ENCODE measurements around the gene GATC.

The GATC gene

GRCh38 chr12:120475643-120476042 is 29.4 kb downstream of the GATC start:
- Histone ChIP-seq H2BK5ac (ENCODE audit: low read depth, low read length, poor library complexity, severe bottlenecking) (no peak overlapping the region), H2AK5ac (ENCODE audit: low read length, severe bottlenecking) (no peak overlapping the region), H4K91ac (ENCODE audit: low read length) (no peak overlapping the region), H3K4me1 (ENCODE audit: control insufficient read depth, insufficient read depth, low read depth, low read length) (peaks cover 2% of the 10 kb centered on the region), H3K9me3 (ENCODE audit: control insufficient read depth, low read length) (no peaks in the 10 kb centered on the region), H4K8ac (ENCODE audit: low read length) (no peak overlapping the region), H3K4ac (ENCODE audit: low read depth in 1 of 2, low read length in 2 of 2) (no peak overlapping the region), H3K27ac (ENCODE audit: low read length, poor library complexity, severe bottlenecking) (no peak overlapping the region), H3K27me3 (ENCODE audit: control insufficient read depth in 1 of 2, insufficient read depth in 1 of 2, low read length in 2 of 2) (no peaks in the 10 kb centered on the region), H3K36me3 (ENCODE audit: control insufficient read depth in 1 of 2, insufficient read depth in 2 of 2, low read depth in 1 of 2, low read length in 2 of 2) (no peaks in the 10 kb centered on the region), H3K23ac (ENCODE audit: low read length in 2 of 2) (no peak overlapping the region), H2AFZ (ENCODE audit: low read depth, low read length) (no peak overlapping the region), H2BK12ac (ENCODE audit: low read length in 2 of 2) (no peak overlapping the region), H3K4me2 (ENCODE audit: low read length, poor library complexity, severe bottlenecking) (no peak overlapping the region), H3K14ac (ENCODE audit: low read length in 2 of 2) (no peak overlapping the region), H2BK120ac (ENCODE audit: low read depth, low read length) (no peak overlapping the region), H2BK15ac (ENCODE audit: low read depth, poor library complexity, severe bottlenecking) (no peak overlapping the region), H3K79me1 (replicated peaks; ENCODE audit: low read length, poor library complexity, severe bottlenecking) (peaks cover 21% of the 10 kb centered on the region), H3K9ac (ENCODE audit: low read length) (no peak overlapping the region), H3K18ac (ENCODE audit: low read depth in 1 of 2, low read length in 2 of 2) (no peak overlapping the region), H3K4me3 (ENCODE audit: insufficient read depth in 1 of 2, low read depth in 1 of 2, low read length in 2 of 2) (no peak overlapping the region)
- no peak for DNase-seq
- WGBS, result no CpG with 5 or more reads among the region's 1 CpG

- no peak overlapping the region for H2BK15ac ChIP-seq (ENCODE audit: low read depth, poor library complexity, severe bottlenecking)
- H2BK5ac ChIP-seq (ENCODE audit: low read depth, low read length, poor library complexity, severe bottlenecking), result no peak overlapping the region
- H3K18ac ChIP-seq (ENCODE audit: low read depth in 1 of 2, low read length in 2 of 2), result no peak overlapping the region
- H2AK5ac ChIP-seq (ENCODE audit: low read length, severe bottlenecking), result no peak overlapping the region
- no peak overlapping the region for H3K4me2 ChIP-seq (ENCODE audit: low read length, poor library complexity, severe bottlenecking)
- DNase-seq, result no peak
- H2AFZ ChIP-seq (ENCODE audit: low read depth, low read length), result no peak overlapping the region
- no peak overlapping the region for H3K23ac ChIP-seq (ENCODE audit: low read length in 2 of 2)
- H3K4me1 ChIP-seq (ENCODE audit: control insufficient read depth, insufficient read depth, low read depth, low read length), result peaks cover 2% of the 10 kb centered on the region
- no peak overlapping the region for H2BK12ac ChIP-seq (ENCODE audit: low read length in 2 of 2)
- no peak overlapping the region for H3K27ac ChIP-seq (ENCODE audit: low read length, poor library complexity, severe bottlenecking)
- H2BK120ac ChIP-seq (ENCODE audit: low read depth, low read length), result no peak overlapping the region
- WGBS, result 100% methylated on average over 1 of the region's 1 CpG
- H4K8ac ChIP-seq (ENCODE audit: low read length), result no peak overlapping the region
- peaks cover 16% of the 10 kb centered on the region for H3K79me1 ChIP-seq (replicated peaks; ENCODE audit: low read length, poor library complexity, severe bottlenecking)
- no peak overlapping the region for H3K9ac ChIP-seq (ENCODE audit: low read length)
- no peaks in the 10 kb centered on the region for H3K27me3 ChIP-seq (ENCODE audit: control insufficient read depth in 1 of 2, insufficient read depth in 1 of 2, low read length in 2 of 2)
- peaks cover 3 to 19% of the 10 kb centered on the region in 2 experiments for H3K36me3 ChIP-seq (ENCODE audit: control insufficient read depth in 1 of 2, insufficient read depth in 2 of 2, low read depth in 1 of 2, low read length in 2 of 2)
- no peak overlapping the region for H3K14ac ChIP-seq (ENCODE audit: low read length in 2 of 2)
- no peaks in the 10 kb centered on the region for H3K9me3 ChIP-seq (ENCODE audit: control insufficient read depth, low read length)
- no peak overlapping the region for H3K4ac ChIP-seq (ENCODE audit: low read depth in 1 of 2, low read length in 2 of 2)
- H4K91ac ChIP-seq (ENCODE audit: low read length), result no peak overlapping the region
- no peak overlapping the region for H3K4me3 ChIP-seq (ENCODE audit: insufficient read depth in 1 of 2, low read depth in 1 of 2, low read length in 2 of 2)
These were observed 33.2 kb downstream of the GATC start for GRCh38 chr12:120479458-120479857.

- Histone ChIP-seq H3K36me3 (ENCODE audit: control insufficient read depth in 1 of 2, insufficient read depth in 2 of 2, low read depth in 1 of 2, low read length in 2 of 2) (peaks cover 3 to 19% of the 10 kb centered on the region in 2 experiments), H2AFZ (ENCODE audit: low read depth, low read length) (no peak overlapping the region), H4K91ac (ENCODE audit: low read length) (no peak overlapping the region), H3K4ac (ENCODE audit: low read depth in 1 of 2, low read length in 2 of 2) (no peak overlapping the region), H2BK5ac (ENCODE audit: low read depth, low read length, poor library complexity, severe bottlenecking) (no peak overlapping the region), H3K23ac (ENCODE audit: low read length in 2 of 2) (no peak overlapping the region), H3K4me2 (ENCODE audit: low read length, poor library complexity, severe bottlenecking) (no peak overlapping the region), H2BK120ac (ENCODE audit: low read depth, low read length) (no peak overlapping the region), H3K9ac (ENCODE audit: low read length) (no peak overlapping the region), H3K14ac (ENCODE audit: low read length in 2 of 2) (no peak overlapping the region), H3K9me3 (ENCODE audit: control insufficient read depth, low read length) (no peaks in the 10 kb centered on the region), H4K8ac (ENCODE audit: low read length) (no peak overlapping the region), H3K27ac (ENCODE audit: low read length, poor library complexity, severe bottlenecking) (no peak overlapping the region), H3K4me3 (ENCODE audit: insufficient read depth in 1 of 2, low read depth in 1 of 2, low read length in 2 of 2) (no peak overlapping the region), H2AK5ac (ENCODE audit: low read length, severe bottlenecking) (no peak overlapping the region), H3K27me3 (ENCODE audit: control insufficient read depth in 1 of 2, insufficient read depth in 1 of 2, low read length in 2 of 2) (no peaks in the 10 kb centered on the region), H3K18ac (ENCODE audit: low read depth in 1 of 2, low read length in 2 of 2) (no peak overlapping the region), H2BK12ac (ENCODE audit: low read length in 2 of 2) (no peak overlapping the region), H2BK15ac (ENCODE audit: low read depth, poor library complexity, severe bottlenecking) (no peak overlapping the region), H3K4me1 (ENCODE audit: control insufficient read depth, insufficient read depth, low read depth, low read length) (no peaks in the 10 kb centered on the region), H3K79me1 (replicated peaks; ENCODE audit: low read length, poor library complexity, severe bottlenecking) (peaks cover 16% of the 10 kb centered on the region)
- DNase-seq, result no peak
- WGBS, result 86% methylated on average over 1 of the region's 1 CpG
These were observed 34.0 kb downstream of the GATC start for GRCh38 chr12:120480211-120480610.

- H3K9ac ChIP-seq (ENCODE audit: low read length), result no peak overlapping the region
- H3K27ac ChIP-seq (ENCODE audit: low read length, poor library complexity, severe bottlenecking), result no peak overlapping the region
- H3K23ac ChIP-seq (ENCODE audit: low read length in 2 of 2), result no peak overlapping the region
- no peak overlapping the region for H3K4ac ChIP-seq (ENCODE audit: low read depth in 1 of 2, low read length in 2 of 2)
- H4K91ac ChIP-seq (ENCODE audit: low read length), result no peak overlapping the region
- H2BK12ac ChIP-seq (ENCODE audit: low read length in 2 of 2), result no peak overlapping the region
- H3K4me1 ChIP-seq (ENCODE audit: control insufficient read depth, insufficient read depth, low read depth, low read length), result no peaks in the 10 kb centered on the region
- H3K79me1 ChIP-seq (replicated peaks; ENCODE audit: low read length, poor library complexity, severe bottlenecking), result peaks cover 20% of the 10 kb centered on the region
- H3K14ac ChIP-seq (ENCODE audit: low read length in 2 of 2), result no peak overlapping the region
- H2BK15ac ChIP-seq (ENCODE audit: low read depth, poor library complexity, severe bottlenecking), result no peak overlapping the region
- no peak overlapping the region for H3K4me2 ChIP-seq (ENCODE audit: low read length, poor library complexity, severe bottlenecking)
- H3K36me3 ChIP-seq (ENCODE audit: control insufficient read depth in 1 of 2, insufficient read depth in 2 of 2, low read depth in 1 of 2, low read length in 2 of 2), result peaks cover 3 to 19% of the 10 kb centered on the region in 2 experiments
- H2BK5ac ChIP-seq (ENCODE audit: low read depth, low read length, poor library complexity, severe bottlenecking), result no peak overlapping the region
- H3K18ac ChIP-seq (ENCODE audit: low read depth in 1 of 2, low read length in 2 of 2), result no peak overlapping the region
- H2AFZ ChIP-seq (ENCODE audit: low read depth, low read length), result no peak overlapping the region
- H3K4me3 ChIP-seq (ENCODE audit: insufficient read depth in 1 of 2, low read depth in 1 of 2, low read length in 2 of 2), result no peak overlapping the region
- H2AK5ac ChIP-seq (ENCODE audit: low read length, severe bottlenecking), result no peak overlapping the region
- no peak overlapping the region for H2BK120ac ChIP-seq (ENCODE audit: low read depth, low read length)
- no peak for DNase-seq
- 98% methylated on average over 5 of the region's 9 CpGs for whole genome bisulfite sequencing
- no peaks in the 10 kb centered on the region for H3K9me3 ChIP-seq (ENCODE audit: control insufficient read depth, low read length)
- no peak overlapping the region for H4K8ac ChIP-seq (ENCODE audit: low read length)
- no peaks in the 10 kb centered on the region for H3K27me3 ChIP-seq (ENCODE audit: control insufficient read depth in 1 of 2, insufficient read depth in 1 of 2, low read length in 2 of 2)
These were observed 35.0 kb downstream of the GATC start for GRCh38 chr12:120481022-120481767.
